Vagina (tissue), 2 donors: ENCODE data around the gene MYH14.

ENCODE experiments used
- CTCF ChIP-seq, 3 experiments: fragments of 450-650 bp in 2 of 3; fragments of 200-600 bp in 1 of 3; sonication (generic) in 1 of 3; IDR thresholded peaks; one replicate each; pipeline ENCODE4 v1.5.1; 2017 to 2019; ENCODE audit warnings: antibody characterized with exemption in 3 of 3, mild to moderate bottlenecking in 2 of 3, moderate library complexity in 2 of 3
- POLR2AphosphoS5 ChIP-seq, 2 donors: sonication (generic); formaldehyde crosslinking; IDR thresholded peaks; one replicate each; pipeline ENCODE4 v1.9.0; 2017; ENCODE audit warnings: antibody characterized with exemption in 2 of 2, mild to moderate bottlenecking in 2 of 2, low read depth in 1 of 2; ENCODE audit not compliant: insufficient read depth in 1 of 2

GRCh38 chr19:50325310-50326100 lies 122.1 kb downstream of the MYH14 start:
- TF ChIP-seq POLR2AphosphoS5 (IDR thresholded peaks at IDR 0.05; ENCODE audit: insufficient read depth in 1 of 2, low read depth in 1 of 2), result no peak
- TF ChIP-seq CTCF (IDR thresholded peaks at IDR 0.05), result no peak
